HCT116 (cell line): ENCODE data around the gene PCDHGA3. TPM values are rescaled to one million over a fixed set of nuclear protein-coding genes. Genes with fewer than 3 reads are reported as not detected.

ENCODE experiments used
- ATAC-seq: fragments of 200-7000 bp; cut with Tn5 transposase; 2 replicates; pipeline ENCODE4 v1.9.1; 2020; ENCODE audit warnings: mild to moderate bottlenecking, moderate library complexity
- BruUV-seq: library from RNA; stranded (reverse); fragments of 400-500 nt; replicated peaks from 2 replicates; lab custom pipeline; 2021; lab: Mats Ljungman, UMichigan
- CTCF ChIA-PET: fragments of 300-600 bp; sonication (Branson Sonifier 250); formaldehyde crosslinking; loops from one replicate; lab custom pipeline; 2021; ENCODE audit warnings: antibody characterized with exemption; lab: Charles Lee
- POLR2A ChIA-PET: fragments of 300-600, 350-600 bp; sonication (Branson Sonifier 250); formaldehyde crosslinking; loops from one replicate; lab custom pipeline; 2021; ENCODE audit warnings: antibody characterized with exemption; lab: Charles Lee
- RAD21 ChIA-PET, 2 experiments: fragments of 300-600 bp; sonication (Branson Sonifier 250); formaldehyde crosslinking; loops; one replicate each; lab custom pipeline; 2023; ENCODE audit warnings: low total read pairs in 2 of 2; ENCODE audit not compliant: uncharacterized antibody in 2 of 2, unreplicated experiment in 2 of 2, low non-redundant PET in 1 of 2; lab: Charles Lee
- DNase-seq: peaks from one replicate; pipeline ENCODE4 v3.0.0-alpha.2; 2010; ENCODE audit warnings: low read depth, low spot score
- H2AFZ ChIP-seq: fragments of 200-600 bp; shearing (Covaris generic), sonication (generic); 2 replicates; pipeline ENCODE4 v1.6.1; 2017; ENCODE audit warnings: low read depth, mixed run types, mixed read lengths, antibody characterized with exemption, low read length; ENCODE audit not compliant: poor library complexity, severe bottlenecking
- H3K27ac ChIP-seq: 2 replicates; pipeline ENCODE4 v1.5.1; 2012; ENCODE audit warnings: low read depth, low read length
- H3K27me3 ChIP-seq: fragments of 200-600 bp; sonication (generic); 2 replicates; pipeline ENCODE4 v1.6.1; 2016; ENCODE audit warnings: mixed run types, low read length, mixed read lengths; ENCODE audit not compliant: insufficient read depth
- H3K36me3 ChIP-seq, 2 experiments: fragments of 200-500 bp in 1 of 2; fragments of 200-600 bp in 1 of 2; sonication (Bioruptor generic) in 1 of 2; sonication (generic) in 1 of 2; 2 replicates each; pipeline versions ENCODE4 v1.5.1 to v1.6.1; 2014 to 2016; ENCODE audit warnings: low read length in 2 of 2, inconsistent platforms in 1 of 2, mixed read lengths in 1 of 2, mixed run types in 1 of 2; ENCODE audit not compliant: insufficient read depth in 2 of 2, control insufficient read depth in 1 of 2
- H3K4me1 ChIP-seq, 2 experiments: fragments of 200-600 bp in 1 of 2; sonication (generic) in 1 of 2; 2 replicates each; pipeline versions ENCODE4 v1.5.1 to v1.6.1; 2012 to 2017; ENCODE audit warnings: low read length in 2 of 2, inconsistent platforms in 1 of 2, mild to moderate bottlenecking in 1 of 2, mixed read lengths in 1 of 2, mixed run types in 1 of 2, moderate library complexity in 1 of 2; ENCODE audit not compliant: insufficient read depth in 2 of 2, control insufficient read depth in 1 of 2
- H3K4me2 ChIP-seq: fragments of 200-600 bp; sonication (generic); 2 replicates; pipeline ENCODE4 v1.6.1; 2017; ENCODE audit warnings: mixed run types, low read length, mixed read lengths
- H3K4me3 ChIP-seq, 2 experiments: fragments of 200-600 bp in 1 of 2; sonication (generic) in 1 of 2; replicated peaks in 1 of 2; 2 replicates each; pipeline ENCODE4 v1.5.1; 2011 to 2016; ENCODE audit warnings: low read length in 2 of 2, control low read depth in 1 of 2, low read depth in 1 of 2, mild to moderate bottlenecking in 1 of 2, mixed read lengths in 1 of 2, mixed run types in 1 of 2
- H3K79me2 ChIP-seq: fragments of 200-600 bp; sonication (generic); 2 replicates; pipeline ENCODE4 v1.6.1; 2017; ENCODE audit warnings: mild to moderate bottlenecking, mixed run types, low read length, moderate library complexity, mixed read lengths; ENCODE audit not compliant: insufficient read depth
- H3K9ac ChIP-seq: fragments of 200-600 bp; sonication (generic); 2 replicates; pipeline ENCODE4 v1.6.1; 2016; ENCODE audit warnings: low read length, mixed read lengths
- H3K9me2 ChIP-seq: fragments of 200-600 bp; sonication (generic), shearing (Covaris generic); 2 replicates; pipeline ENCODE4 v1.6.1; 2017; ENCODE audit warnings: mixed run types, mild to moderate bottlenecking, moderate library complexity; ENCODE audit not compliant: insufficient read depth
- H3K9me3 ChIP-seq, 2 experiments: fragments of 200-500 bp in 1 of 2; fragments of 200-600 bp in 1 of 2; sonication (Bioruptor generic) in 1 of 2; sonication (generic) in 1 of 2; 2 replicates each; pipeline ENCODE4 v1.6.1; 2014 to 2017; ENCODE audit warnings: low read length in 2 of 2, mixed read lengths in 2 of 2, inconsistent platforms in 1 of 2, low read depth in 1 of 2, mild to moderate bottlenecking in 1 of 2, mixed run types in 1 of 2, moderate library complexity in 1 of 2; ENCODE audit not compliant: control insufficient read depth in 1 of 2, insufficient read depth in 1 of 2
- H4K20me1 ChIP-seq: fragments of 200-600 bp; sonication (generic), shearing (Covaris generic); 2 replicates; pipeline ENCODE4 v1.6.1; 2017; ENCODE audit warnings: mixed run types, mild to moderate bottlenecking, moderate library complexity; ENCODE audit not compliant: insufficient read depth
- CTCF ChIP-seq, 3 experiments: fragments of 200-600 bp in 1 of 3; sonication (generic) in 1 of 3; IDR thresholded peaks in 2 of 3; conservative IDR thresholded peaks in 1 of 3; 2 replicates each; pipeline ENCODE4 v1.5.1; 2012 to 2017; ENCODE audit warnings: low read depth in 2 of 3, low read length in 2 of 3, antibody characterized with exemption in 1 of 3, borderline replicate concordance in 1 of 3, control low read depth in 1 of 3, mild to moderate bottlenecking in 1 of 3, mixed read lengths in 1 of 3, mixed run types in 1 of 3, moderate library complexity in 1 of 3; ENCODE audit not compliant: insufficient read depth in 1 of 3
- EZH2 ChIP-seq: fragments of 200-600 bp; sonication (generic); IDR thresholded peaks from 2 replicates; pipeline ENCODE4 v1.6.1; 2017; ENCODE audit warnings: antibody characterized with exemption, mixed run types
- MAX ChIP-seq: IDR thresholded peaks from 2 replicates; pipeline ENCODE4 v1.6.1; 2012
- RAD21 ChIP-seq: IDR thresholded peaks from 2 replicates; pipeline ENCODE4 v1.6.1; 2012; ENCODE audit warnings: low read depth, mild to moderate bottlenecking
- REST ChIP-seq: IDR thresholded peaks from 2 replicates; pipeline ENCODE4 v1.6.1; 2012; ENCODE audit warnings: low read depth
- SIN3A ChIP-seq: IDR thresholded peaks from 2 replicates; pipeline ENCODE4 v1.6.1; 2012; ENCODE audit warnings: low read depth
- SP1 ChIP-seq: IDR thresholded peaks from 2 replicates; pipeline ENCODE4 v1.6.1; 2012; ENCODE audit warnings: low read depth
- SRF ChIP-seq: IDR thresholded peaks from 2 replicates; pipeline ENCODE4 v1.6.1; 2012; ENCODE audit warnings: low read depth
- YY1 ChIP-seq: IDR thresholded peaks from 2 replicates; pipeline ENCODE4 v1.6.1; 2011; ENCODE audit warnings: low read length, low read depth, moderate library complexity, mild to moderate bottlenecking; ENCODE audit not compliant: insufficient replicate concordance; ENCODE audit errors: extremely low read depth
- ZNF274 ChIP-seq: fragments of 200-500 bp; sonication (Bioruptor generic); IDR thresholded peaks from 2 replicates; pipeline ENCODE4 v1.6.1; 2014; ENCODE audit warnings: mild to moderate bottlenecking, low read depth, low read length, inconsistent platforms
- intact Hi-C: fragments of 100-400 bp; cut with micrococcal nuclease; formaldehyde crosslinking; loops from 2 replicates; pipeline ENCODE4 v1.10.0; 2022
- total RNA-seq: library from RNA; stranded (reverse); gene quantifications from one replicate; pipeline ENCODE4 v1.2.1, GENCODE V29; 2021; ENCODE audit not compliant: unreplicated experiment

PCDHGA3 gene
- total RNA-seq, 1 experiment from 2014 or later, result not detected

- no peaks in the 10 kb centered on the region; a peak in 1 of 4 replicates for H3K9me3 ChIP-seq
- no peaks in the 10 kb centered on the region for H3K4me1 ChIP-seq
- no peak for DNase-seq
- no peak within 1 kb of the TSS for H3K9ac ChIP-seq
- no peaks in the 10 kb centered on the region for H4K20me1 ChIP-seq
- no peaks in the 10 kb centered on the region for H3K9me2 ChIP-seq
- H3K4me2 ChIP-seq, result no peak within 1 kb of the TSS
- no peaks in the 10 kb centered on the region for H3K36me3 ChIP-seq
- ChIA-PET RAD21 (no interaction called here), POLR2A (no interaction called here), CTCF (interaction anchor here (0.6 to 1.5 kb wide), 3 partner anchors 8 to 217 kb away, joined by 3 to 4 read pairs (median 4); partner anchors contain the start of gene TAF7)
- H2AFZ ChIP-seq, result no peak within 1 kb of the TSS
- no peak within 1 kb of the TSS for H3K27ac ChIP-seq
- H3K4me3 ChIP-seq, result no peak within 1 kb of the TSS
- no TSS peak for BruUV-seq
- no peaks in the 10 kb centered on the region for H3K27me3 ChIP-seq
- intact Hi-C loops, result no loop called here
- TF ChIP-seq MAX (no peak), YY1 (no peak), CTCF (IDR thresholded peaks at IDR 0.05 in 2 of 3, conservative IDR thresholded peaks at IDR 0.05 in 1 of 3; ENCODE audit: borderline replicate concordance in 1 of 3, insufficient read depth in 1 of 3, low read depth in 2 of 3, low read length in 2 of 3) (peak; percentile 29 to 42 (median 40); a peak in 5 of 6 replicates), RAD21 (peak; percentile 43), ZNF274 (no peak)
- H3K79me2 ChIP-seq, result no peaks in the 10 kb centered on the region
- peak; percentile 49 for ATAC-seq
Observed at GRCh38 chr5:141349917-141350619, 6.4 kb downstream of the PCDHGA3 start, which contains the start of gene PCDHGB1. Gene PCDHGB1 (plus strand): TSS chr5:141350099. CDS start chr5:141350261, 162 bp downstream.

- intact Hi-C loops, result no loop called here
- CTCF ChIA-PET, result no interaction called here
- TF ChIP-seq SIN3A (no peak), EZH2 (no peak), REST (no peak), CTCF (IDR thresholded peaks at IDR 0.05 in 2 of 3, conservative IDR thresholded peaks at IDR 0.05 in 1 of 3; ENCODE audit: borderline replicate concordance in 1 of 3, insufficient read depth in 1 of 3, low read depth in 2 of 3, low read length in 2 of 3) (no peak), SRF (no peak), SP1 (no peak)
Observed at GRCh38 chr5:141351591-141351990, 8.0 kb downstream of the PCDHGA3 start.

More at GRCh38 chr5:141351591-141351990, 8.0 kb downstream of the PCDHGA3 start:
- Histone ChIP-seq H3K9ac (no peak overlapping the region), H4K20me1 (no peaks in the 10 kb centered on the region), H3K4me2 (no peak overlapping the region), H3K9me3 (no peaks in the 10 kb centered on the region; a peak in 1 of 4 replicates), H3K4me1 (no peaks in the 10 kb centered on the region), H3K27ac (no peak overlapping the region), H3K27me3 (no peaks in the 10 kb centered on the region), H3K36me3 (no peaks in the 10 kb centered on the region), H3K4me3 (no peak overlapping the region), H3K9me2 (no peaks in the 10 kb centered on the region), H2AFZ (no peak overlapping the region), H3K79me2 (no peaks in the 10 kb centered on the region)
- no peak for DNase-seq
- ChIA-PET RAD21 (no interaction called here), POLR2A (no interaction called here)
- ATAC-seq, result no peak
- no TSS peak for BruUV-seq
